ENCODE results near the gene LOXL1.

The LOXL1 gene

GRCh38 chr15:73939138-73939537 lies 12.9 kb downstream of the LOXL1 start:
- Mint-ChIP-seq H3K36me3 (ENCODE audit: low read depth) (no peaks in the 10 kb centered on the region), H3K4me3 (no peak overlapping the region), H3K27me3 (ENCODE audit: low read depth) (no peaks in the 10 kb centered on the region), H3K9me3 (no peaks in the 10 kb centered on the region), H3K4me1 (peaks cover 77% of the 10 kb centered on the region), H3K27ac (peak overlapping the region; percentile 69 to 71 (median 69))
- no peak for TF ChIP-seq CTCF (IDR thresholded peaks at IDR 0.05; ENCODE audit: unreplicated experiment in 3 of 3)

GRCh38 chr15:73940061-73940981 lies 14.1 kb downstream of the LOXL1 start:
- Mint-ChIP-seq H3K4me1 (peaks cover 78% of the 10 kb centered on the region), H3K9me3 (no peaks in the 10 kb centered on the region), H3K4me3 (peak overlapping the region in 1 of 3 experiments; percentile 33)

GRCh38 chr15:73941044-73941443 lies 14.8 kb downstream of the LOXL1 start:
- Mint-ChIP-seq H3K4me1 (peaks cover 71% of the 10 kb centered on the region), H3K36me3 (ENCODE audit: low read depth) (peaks cover 6% of the 10 kb centered on the region), H3K27ac (peak overlapping the region; percentile 92 to 96 (median 94)), H3K9me3 (no peaks in the 10 kb centered on the region), H3K27me3 (ENCODE audit: low read depth) (no peaks in the 10 kb centered on the region), H3K4me3 (no peak overlapping the region)
- no peak for TF ChIP-seq CTCF (IDR thresholded peaks at IDR 0.05; ENCODE audit: unreplicated experiment in 3 of 3)

More at GRCh38 chr15:73940061-73940981, 14.1 kb downstream of the LOXL1 start:
- TF ChIP-seq CTCF (IDR thresholded peaks at IDR 0.05; ENCODE audit: unreplicated experiment in 3 of 3), result no peak
- Mint-ChIP-seq H3K36me3 (ENCODE audit: low read depth) (peaks cover 5% of the 10 kb centered on the region), H3K27ac (peak overlapping the region; percentile 69 to 79 (median 69)), H3K27me3 (ENCODE audit: low read depth) (no peaks in the 10 kb centered on the region)

- no peak for TF ChIP-seq CTCF (IDR thresholded peaks at IDR 0.05; ENCODE audit: unreplicated experiment in 3 of 3)
- Mint-ChIP-seq H3K36me3 (ENCODE audit: low read depth) (peaks cover 6% of the 10 kb centered on the region), H3K27me3 (ENCODE audit: low read depth) (no peaks in the 10 kb centered on the region), H3K4me3 (no peak overlapping the region), H3K9me3 (no peaks in the 10 kb centered on the region), H3K4me1 (peaks cover 67% of the 10 kb centered on the region), H3K27ac (peak overlapping the region; percentile 92 to 96 (median 94))
Measured at GRCh38 chr15:73941449-73941848, 15.2 kb downstream of the LOXL1 start.

GRCh38 chr15:73941871-73942635 lies 15.8 kb downstream of the LOXL1 start:
- Mint-ChIP-seq H3K36me3 (ENCODE audit: low read depth) (peaks cover 10% of the 10 kb centered on the region), H3K9me3 (no peaks in the 10 kb centered on the region), H3K27ac (peak overlapping the region; percentile 92 to 96 (median 94)), H3K4me1 (peaks cover 61% of the 10 kb centered on the region), H3K27me3 (ENCODE audit: low read depth) (no peaks in the 10 kb centered on the region), H3K4me3 (peak overlapping the region in 2 of 3 experiments; percentile 9 to 31)
- no peak for TF ChIP-seq CTCF (IDR thresholded peaks at IDR 0.05; ENCODE audit: unreplicated experiment in 3 of 3)
